H9 (cell line): ENCODE results near the gene ACTC1. TPM values are rescaled to one million over a fixed set of nuclear protein-coding genes. Genes with fewer than 3 reads are reported as not detected.

Source experiments
- DNase-seq: peaks from one replicate; pipeline ENCODE4 v3.0.0-alpha.2; 2017
- H2AFZ ChIP-seq: one replicate; pipeline ENCODE4 v1.6.1; 2013; ENCODE audit warnings: mild to moderate bottlenecking, low read length, control low read depth, moderate library complexity
- H2AK5ac ChIP-seq: 2 replicates; pipeline ENCODE4 v1.6.1; 2013; ENCODE audit warnings: low read length, control low read depth, mixed read lengths; ENCODE audit not compliant: insufficient read length
- H2BK120ac ChIP-seq: one replicate; pipeline ENCODE4 v1.6.1; 2013; ENCODE audit warnings: low read depth, mild to moderate bottlenecking, low read length, control low read depth, inconsistent platforms; ENCODE audit not compliant: poor library complexity, severe bottlenecking
- H2BK12ac ChIP-seq: 2 replicates; pipeline ENCODE4 v1.6.1; 2013; ENCODE audit warnings: low read length, control low read depth, mixed read lengths, low read depth; ENCODE audit not compliant: insufficient read length
- H2BK15ac ChIP-seq: 2 replicates; pipeline ENCODE4 v1.6.1; 2013; ENCODE audit warnings: low read depth, low read length, control low read depth
- H2BK20ac ChIP-seq: one replicate; pipeline ENCODE4 v1.6.1; 2013; ENCODE audit warnings: low read depth, mild to moderate bottlenecking, low read length, control low read depth, inconsistent platforms; ENCODE audit not compliant: poor library complexity, severe bottlenecking
- H2BK5ac ChIP-seq: 2 replicates; pipeline ENCODE4 v1.6.1; 2013; ENCODE audit warnings: low read length, control low read depth, mixed read lengths; ENCODE audit not compliant: insufficient read length
- H3K14ac ChIP-seq: 2 replicates; pipeline ENCODE4 v1.6.1; 2013; ENCODE audit warnings: low read length, control low read depth; ENCODE audit not compliant: insufficient read depth
- H3K18ac ChIP-seq: 2 replicates; pipeline ENCODE4 v1.6.1; 2013; ENCODE audit warnings: low read depth, mild to moderate bottlenecking, mixed read lengths, low read length, control low read depth; ENCODE audit not compliant: insufficient read length
- H3K23ac ChIP-seq: 2 replicates; pipeline ENCODE4 v1.6.1; 2013; ENCODE audit warnings: low read length, control low read depth, mixed read lengths, low read depth; ENCODE audit not compliant: insufficient read length
- H3K23me2 ChIP-seq: 2 replicates; pipeline ENCODE4 v1.6.1; 2013; ENCODE audit warnings: low read depth, mild to moderate bottlenecking, mixed read lengths, low read length, control low read depth; ENCODE audit not compliant: insufficient read length, poor library complexity, severe bottlenecking
- H3K27ac ChIP-seq: 2 replicates; pipeline ENCODE4 v1.5.1; 2013; ENCODE audit warnings: low read length, control low read depth, mixed read lengths, low read depth; ENCODE audit not compliant: insufficient read length
- H3K27me3 ChIP-seq: 2 replicates; pipeline ENCODE4 v1.6.1; 2013; ENCODE audit warnings: low read length, control low read depth, inconsistent platforms; ENCODE audit not compliant: insufficient read depth
- H3K4ac ChIP-seq: 2 replicates; pipeline ENCODE4 v1.6.1; 2013; ENCODE audit warnings: low read depth, mild to moderate bottlenecking, control low read depth, inconsistent platforms, low read length, moderate library complexity
- H3K4me1 ChIP-seq: 2 replicates; pipeline ENCODE4 v1.6.1; 2013; ENCODE audit warnings: low read length, control low read depth, inconsistent platforms; ENCODE audit not compliant: insufficient read depth
- H3K4me2 ChIP-seq: 2 replicates; pipeline ENCODE4 v1.6.1; 2013; ENCODE audit warnings: low read length, control low read depth, mixed read lengths; ENCODE audit not compliant: insufficient read length, insufficient read depth
- H3K56ac ChIP-seq: 2 replicates; pipeline ENCODE4 v1.6.1; 2013; ENCODE audit warnings: low read depth, mild to moderate bottlenecking, mixed read lengths, low read length, control low read depth; ENCODE audit not compliant: insufficient read length
- H3K79me1 ChIP-seq: 2 replicates; pipeline ENCODE4 v1.6.1; 2013; ENCODE audit warnings: low read depth, mild to moderate bottlenecking, moderate library complexity, low read length, control low read depth, inconsistent platforms; ENCODE audit not compliant: insufficient read depth, poor library complexity, severe bottlenecking
- H3K79me2 ChIP-seq: 2 replicates; pipeline ENCODE4 v1.6.1; 2013; ENCODE audit warnings: low read length, control low read depth, inconsistent platforms; ENCODE audit not compliant: insufficient read depth
- H3K9ac ChIP-seq: 2 replicates; pipeline ENCODE4 v1.6.1; 2013; ENCODE audit warnings: low read length, control low read depth, mixed read lengths; ENCODE audit not compliant: insufficient read length; ENCODE audit errors: extremely low read depth
- H3K9me3 ChIP-seq: one replicate; pipeline ENCODE4 v1.6.1; 2013; ENCODE audit warnings: low read depth, low read length, inconsistent platforms; ENCODE audit not compliant: control insufficient read depth
- H3T11ph ChIP-seq: one replicate; pipeline ENCODE4 v1.6.1; 2013; ENCODE audit warnings: mild to moderate bottlenecking, low read length, control low read depth, inconsistent platforms
- H4K20me1 ChIP-seq: one replicate; pipeline ENCODE4 v1.6.1; 2013; ENCODE audit not compliant: control insufficient read depth, insufficient read length, insufficient read depth
- H4K5ac ChIP-seq: 2 replicates; pipeline ENCODE4 v1.6.1; 2013; ENCODE audit warnings: low read depth, mild to moderate bottlenecking, mixed read lengths, low read length, control low read depth; ENCODE audit not compliant: insufficient read length
- H4K8ac ChIP-seq: replicated peaks from 2 replicates; pipeline ENCODE4 v1.6.1; 2013; ENCODE audit warnings: low read length, control low read depth, mixed read lengths, low read depth; ENCODE audit not compliant: insufficient read length
- H4K91ac ChIP-seq: 2 replicates; pipeline ENCODE4 v1.6.1; 2013; ENCODE audit warnings: low read depth, mild to moderate bottlenecking, moderate library complexity, mixed read lengths, low read length, control low read depth; ENCODE audit not compliant: insufficient read length
- H3K27ac Mint-ChIP-seq, 3 experiments: 2 replicates in 2 of 3; 3 replicates in 1 of 3; pipeline ENCODE4 v1.8.0; 2020 to 2021; ENCODE audit warnings: mixed read lengths in 3 of 3, mild to moderate bottlenecking in 1 of 3, moderate library complexity in 1 of 3
- H3K27me3 Mint-ChIP-seq: 2 replicates; pipeline ENCODE4 v1.8.0; 2021; ENCODE audit warnings: low read depth, mild to moderate bottlenecking, moderate library complexity, mixed read lengths
- H3K36me3 Mint-ChIP-seq, 3 experiments: 2 replicates in 2 of 3; 3 replicates in 1 of 3; pipeline ENCODE4 v1.8.0; 2020 to 2021; ENCODE audit warnings: low read depth in 3 of 3, mixed read lengths in 3 of 3; ENCODE audit not compliant: insufficient read depth in 1 of 3
- H3K4me1 Mint-ChIP-seq, 2 experiments: 2 replicates each; pipeline ENCODE4 v1.8.0; 2020; ENCODE audit warnings: mixed read lengths in 2 of 2
- H3K4me3 Mint-ChIP-seq, 2 experiments: 2 replicates in 1 of 2; 3 replicates in 1 of 2; pipeline ENCODE4 v1.8.0; 2020 to 2021; ENCODE audit warnings: mild to moderate bottlenecking in 2 of 2, mixed read lengths in 2 of 2, moderate library complexity in 1 of 2
- H3K9me3 Mint-ChIP-seq, 2 experiments: 2 replicates in 1 of 2; 3 replicates in 1 of 2; pipeline ENCODE4 v1.8.0; 2020; ENCODE audit warnings: mild to moderate bottlenecking in 2 of 2, mixed read lengths in 2 of 2, moderate library complexity in 1 of 2
- WGBS: extraction: QIAGEN DNeasy Blood & Tissue Kit; methylation state at CpG from one replicate; pipeline ENCODE4 v1.1.7; 2013; ENCODE audit warnings: missing lambda C conversion rate, low lambda C conversion rate, mixed read lengths; ENCODE audit not compliant: insufficient read length; ENCODE audit errors: extremely low coverage; 5-methylcytosine and 5-hydroxymethylcytosine counted together
- total RNA-seq: library from RNA; stranded (reverse); gene quantifications from 2 replicates; pipeline ENCODE4 v1.2.1, GENCODE V29; 2021
- TF ChIP-seq, protein P1 (sequence below): fragments of 200-600 bp; sonication (generic); conservative IDR thresholded peaks from 3 replicates; pipeline ENCODE4 v1.8.0; 2021; ENCODE audit warnings: antibody characterized with exemption, mild to moderate bottlenecking

ACTC1 gene
- total RNA-seq, 1 experiment from 2014 or later = 52.2 TPM

DNA sequence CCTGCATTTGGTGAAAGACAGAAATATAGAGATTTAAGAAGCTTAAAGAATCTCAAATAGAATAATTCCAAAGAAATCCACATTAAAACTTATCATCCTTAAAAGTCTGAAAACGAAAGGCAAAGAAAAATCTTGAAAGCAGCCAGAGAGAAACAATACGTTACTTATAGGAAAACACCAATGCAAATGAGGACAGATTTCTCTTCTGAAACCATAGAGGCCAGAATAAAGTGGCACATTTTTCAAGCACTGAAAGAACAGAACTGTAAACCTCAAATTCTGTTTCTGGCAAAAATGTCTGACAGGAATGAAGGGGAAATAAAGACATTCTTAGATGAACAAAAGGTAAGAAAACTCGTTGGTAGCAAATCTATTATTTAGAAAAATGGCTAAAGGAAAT lies 13.8 kb upstream of the ACTC1 start:
- Histone ChIP-seq H2BK20ac (no peak overlapping the region), H3T11ph (no peak overlapping the region), H2BK5ac (no peak overlapping the region), H2AK5ac (no peak overlapping the region), H4K20me1 (no peaks in the 10 kb centered on the region), H3K9ac (no peak overlapping the region), H3K56ac (no peak overlapping the region), H3K14ac (no peak overlapping the region), H4K5ac (no peak overlapping the region), H4K8ac (no peak overlapping the region), H3K4ac (no peak overlapping the region), H2BK15ac (no peak overlapping the region), H3K79me2 (no peaks in the 10 kb centered on the region), H3K23ac (no peak overlapping the region), H3K79me1 (no peaks in the 10 kb centered on the region), H2BK12ac (no peak overlapping the region), H2BK120ac (no peak overlapping the region), H2AFZ (no peak overlapping the region), H3K4me1 (no peaks in the 10 kb centered on the region), H3K4me2 (no peak overlapping the region), H3K23me2 (peaks cover 2% of the 10 kb centered on the region), H3K9me3 (no peaks in the 10 kb centered on the region), H3K27me3 (no peaks in the 10 kb centered on the region), H4K91ac (no peak overlapping the region), H3K27ac (no peak overlapping the region), H3K18ac (no peak overlapping the region)
- Mint-ChIP-seq H3K36me3 (peaks cover 0 to 10% (median 3%) of the 10 kb centered on the region in 3 experiments; a peak in 4 of 7 replicates), H3K27me3 (no peaks in the 10 kb centered on the region; the same call in 1 of the 2 replicates), H3K4me1 (no peaks in the 10 kb centered on the region), H3K9me3 (peaks cover 8 to 10% of the 10 kb centered on the region in 2 experiments), H3K4me3 (no peak overlapping the region), H3K27ac (no peak overlapping the region)
- WGBS = no CpG with 5 or more reads among the region's 3 CpGs
- TF ChIP-seq, protein P1, sequence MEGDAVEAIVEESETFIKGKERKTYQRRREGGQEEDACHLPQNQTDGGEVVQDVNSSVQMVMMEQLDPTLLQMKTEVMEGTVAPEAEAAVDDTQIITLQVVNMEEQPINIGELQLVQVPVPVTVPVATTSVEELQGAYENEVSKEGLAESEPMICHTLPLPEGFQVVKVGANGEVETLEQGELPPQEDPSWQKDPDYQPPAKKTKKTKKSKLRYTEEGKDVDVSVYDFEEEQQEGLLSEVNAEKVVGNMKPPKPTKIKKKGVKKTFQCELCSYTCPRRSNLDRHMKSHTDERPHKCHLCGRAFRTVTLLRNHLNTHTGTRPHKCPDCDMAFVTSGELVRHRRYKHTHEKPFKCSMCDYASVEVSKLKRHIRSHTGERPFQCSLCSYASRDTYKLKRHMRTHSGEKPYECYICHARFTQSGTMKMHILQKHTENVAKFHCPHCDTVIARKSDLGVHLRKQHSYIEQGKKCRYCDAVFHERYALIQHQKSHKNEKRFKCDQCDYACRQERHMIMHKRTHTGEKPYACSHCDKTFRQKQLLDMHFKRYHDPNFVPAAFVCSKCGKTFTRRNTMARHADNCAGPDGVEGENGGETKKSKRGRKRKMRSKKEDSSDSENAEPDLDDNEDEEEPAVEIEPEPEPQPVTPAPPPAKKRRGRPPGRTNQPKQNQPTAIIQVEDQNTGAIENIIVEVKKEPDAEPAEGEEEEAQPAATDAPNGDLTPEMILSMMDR = no peak
- DNase-seq = no peak
